HG03457 (cell line): ENCODE measurements around the gene CAMTA1.

Experiments
- ATAC-seq: cut with Tn5 transposase; IDR thresholded peaks from one replicate; pipeline ENCODE4 v1.9.1; 2021; ENCODE audit warnings: moderate number of reproducible peaks; ENCODE audit not compliant: unreplicated experiment

CAMTA1 gene

DNA sequence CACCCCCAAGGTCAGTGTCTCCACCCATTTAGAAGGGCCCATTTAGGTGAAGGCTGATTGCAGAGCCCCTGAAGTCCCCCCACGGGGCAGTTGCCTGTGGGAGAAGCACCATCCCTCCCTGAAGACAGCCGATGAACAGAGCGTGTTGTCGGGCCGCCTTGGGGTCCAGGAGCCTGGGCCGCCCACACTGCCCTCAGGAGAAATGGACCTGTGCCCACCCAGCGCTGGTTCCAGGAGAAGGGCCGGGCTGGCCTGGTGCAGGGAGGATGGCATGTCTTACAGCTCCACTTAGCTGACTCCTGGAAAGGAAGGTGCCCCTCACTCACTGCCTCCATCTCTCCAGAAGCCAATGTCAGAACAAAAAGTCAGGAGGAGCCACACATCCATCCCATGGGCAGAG, 733.2 kb downstream of the CAMTA1 start:
- ATAC-seq = no peak

DNA sequence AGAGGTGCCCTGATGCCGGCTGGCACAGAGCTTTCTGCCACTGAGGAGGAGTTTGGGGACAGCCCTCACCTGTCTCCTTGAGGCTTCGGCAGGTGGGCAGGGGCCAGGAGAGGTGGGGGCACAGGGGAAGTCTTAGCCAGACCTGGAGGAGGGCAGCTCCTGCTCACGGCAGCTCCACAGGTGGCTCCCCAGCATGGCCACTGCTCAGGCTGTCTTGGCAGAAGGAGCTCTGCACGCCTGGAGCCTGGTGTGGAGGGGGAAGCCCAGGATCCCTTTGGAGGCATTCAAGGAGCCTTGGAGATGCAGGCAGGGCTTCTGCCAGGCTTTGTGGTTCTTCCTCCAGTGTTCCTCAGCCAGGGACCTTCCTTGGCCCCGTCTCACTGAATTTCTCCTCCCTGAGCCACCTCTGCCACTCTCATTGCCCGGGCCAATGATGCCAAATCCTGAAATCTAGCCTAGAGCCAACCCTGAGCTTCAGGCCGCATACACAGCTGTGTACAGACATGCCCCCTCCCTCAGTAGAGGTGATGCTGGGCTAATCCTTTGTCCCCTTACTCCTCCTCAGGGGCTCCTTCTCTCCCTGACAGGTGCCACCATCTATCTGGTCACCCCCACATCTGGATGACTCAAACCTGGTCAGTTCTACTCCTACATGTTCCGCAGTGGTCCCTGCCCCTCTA, 734.1 kb downstream of the CAMTA1 start:
- ATAC-seq = no peak

DNA sequence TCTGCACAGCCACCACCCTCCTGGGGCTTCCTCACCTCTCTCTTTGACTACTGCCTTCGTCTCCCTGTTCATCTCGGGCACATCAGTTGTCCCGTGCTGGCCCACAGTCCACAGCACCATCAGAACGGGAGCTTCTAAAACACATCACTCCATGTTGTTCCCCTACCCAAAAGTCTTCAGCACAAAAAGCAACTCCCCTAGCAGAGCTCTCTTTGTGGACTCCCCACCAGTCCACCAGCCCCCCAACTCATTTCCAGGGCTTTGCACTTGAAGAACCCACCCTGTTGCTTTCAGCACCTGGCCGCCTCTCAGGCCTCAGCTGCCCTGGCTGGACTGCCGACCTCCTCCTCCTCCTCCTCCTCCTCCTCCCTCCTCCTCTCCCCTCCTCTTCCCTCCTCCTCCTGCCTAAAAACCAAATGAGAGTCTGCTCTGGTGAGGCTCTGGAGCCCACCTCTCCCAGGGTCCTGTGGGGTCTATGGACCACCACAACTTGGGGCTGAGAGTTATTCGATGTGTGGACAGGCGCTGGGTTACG, 734.7 kb downstream of the CAMTA1 start:
- ATAC-seq = no peak

DNA sequence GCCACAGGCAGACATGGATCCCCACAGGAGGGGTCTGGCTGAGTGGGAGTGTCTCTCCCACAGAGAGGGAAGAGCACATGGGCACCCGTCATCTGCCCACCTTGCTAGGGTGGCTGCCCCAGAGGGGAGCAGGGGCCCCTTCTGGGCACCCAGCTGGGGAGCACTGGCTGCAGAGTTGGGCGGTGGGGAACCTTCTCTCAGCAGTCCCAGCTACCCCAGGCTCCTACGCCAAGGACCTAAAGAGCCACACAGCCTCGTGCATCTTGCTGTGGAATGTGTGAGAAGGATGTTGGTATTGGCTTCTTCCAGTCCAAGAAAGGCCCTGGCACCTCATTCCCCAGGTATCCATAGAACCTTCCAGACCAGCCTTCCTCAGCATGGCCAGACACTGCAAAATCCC, 735.2 kb downstream of the CAMTA1 start:
- ATAC-seq = no peak

DNA sequence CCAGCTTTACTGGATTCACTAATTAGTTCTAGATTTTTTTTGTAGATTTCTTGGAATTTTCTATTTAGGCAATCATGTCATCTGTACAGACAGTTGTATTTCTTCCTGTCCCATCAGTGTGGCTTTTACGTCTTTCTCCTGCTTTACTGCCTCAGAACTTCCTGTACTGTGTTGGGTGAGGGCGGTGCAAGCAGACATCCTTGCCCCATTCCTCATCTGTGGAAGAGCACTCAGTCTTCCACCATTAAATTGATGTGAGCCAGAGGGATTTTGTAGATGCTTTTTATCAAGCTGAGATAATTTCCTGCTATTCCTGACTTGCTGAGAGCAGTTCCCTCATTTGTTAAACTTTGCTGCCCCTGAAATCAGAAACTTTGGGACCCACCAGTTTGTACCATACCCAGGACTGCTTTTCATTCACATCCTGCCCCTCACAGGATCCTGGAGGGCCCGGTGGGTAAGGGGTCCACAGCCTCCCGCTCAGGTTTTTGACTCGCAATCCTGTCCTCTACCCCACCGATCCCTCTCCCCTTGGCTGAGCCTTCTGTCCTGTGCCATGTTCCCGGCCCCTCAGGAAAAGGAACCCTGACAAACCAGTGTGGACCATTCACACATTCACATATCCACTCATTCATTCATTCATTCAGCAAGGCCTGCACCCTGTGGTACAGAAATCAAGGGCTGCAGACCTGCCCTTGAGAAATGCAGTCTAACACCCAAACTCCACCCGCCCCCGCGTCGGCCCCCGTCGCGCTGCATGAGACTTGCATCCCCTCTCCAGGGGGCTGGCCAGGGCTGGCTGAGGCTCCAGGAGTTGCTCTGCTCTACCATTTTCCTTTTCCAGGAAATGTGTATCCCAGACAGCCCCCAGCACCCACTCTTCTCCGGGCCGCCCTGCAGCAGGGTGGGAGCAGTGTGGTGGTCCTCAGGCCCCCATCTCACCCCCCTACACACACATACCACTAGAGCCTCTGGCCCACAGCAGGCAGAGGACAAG, 739.4 kb downstream of the CAMTA1 start:
- no peak for ATAC-seq

DNA sequence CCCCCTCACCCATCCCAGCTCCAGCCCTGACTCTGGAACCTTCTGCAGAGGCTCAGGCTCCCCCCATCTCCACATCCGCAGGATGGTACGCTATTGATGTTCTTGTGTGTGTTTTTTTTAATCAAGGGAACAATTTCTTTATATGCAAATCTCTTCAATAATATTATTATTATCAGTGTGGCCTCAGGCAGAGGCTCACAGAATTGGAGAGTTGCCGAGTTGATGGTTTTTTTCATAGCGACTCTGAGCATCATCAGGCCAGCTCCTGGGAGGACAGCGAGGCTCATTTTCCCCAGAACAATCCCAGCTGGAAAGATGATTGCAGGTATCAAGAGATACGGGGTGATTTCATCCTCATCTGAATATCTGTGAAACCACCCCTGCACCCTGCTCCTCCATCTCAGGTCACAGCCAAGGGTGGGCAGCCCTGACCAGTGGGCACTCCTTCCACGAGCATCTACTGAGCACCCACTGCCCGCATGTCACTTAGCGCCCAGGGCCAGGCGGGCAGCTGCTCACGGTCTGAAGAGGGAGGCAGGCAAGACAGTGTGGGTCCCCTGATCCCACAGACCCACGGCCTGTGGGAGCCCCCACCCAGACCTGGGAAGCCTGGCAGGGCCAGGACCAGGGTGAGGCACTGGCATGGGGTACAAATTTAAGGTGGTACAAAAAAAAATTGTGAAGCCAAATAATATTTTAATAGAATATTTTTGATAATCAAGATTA, 740.2 kb downstream of the CAMTA1 start:
- ATAC-seq = no peak

DNA sequence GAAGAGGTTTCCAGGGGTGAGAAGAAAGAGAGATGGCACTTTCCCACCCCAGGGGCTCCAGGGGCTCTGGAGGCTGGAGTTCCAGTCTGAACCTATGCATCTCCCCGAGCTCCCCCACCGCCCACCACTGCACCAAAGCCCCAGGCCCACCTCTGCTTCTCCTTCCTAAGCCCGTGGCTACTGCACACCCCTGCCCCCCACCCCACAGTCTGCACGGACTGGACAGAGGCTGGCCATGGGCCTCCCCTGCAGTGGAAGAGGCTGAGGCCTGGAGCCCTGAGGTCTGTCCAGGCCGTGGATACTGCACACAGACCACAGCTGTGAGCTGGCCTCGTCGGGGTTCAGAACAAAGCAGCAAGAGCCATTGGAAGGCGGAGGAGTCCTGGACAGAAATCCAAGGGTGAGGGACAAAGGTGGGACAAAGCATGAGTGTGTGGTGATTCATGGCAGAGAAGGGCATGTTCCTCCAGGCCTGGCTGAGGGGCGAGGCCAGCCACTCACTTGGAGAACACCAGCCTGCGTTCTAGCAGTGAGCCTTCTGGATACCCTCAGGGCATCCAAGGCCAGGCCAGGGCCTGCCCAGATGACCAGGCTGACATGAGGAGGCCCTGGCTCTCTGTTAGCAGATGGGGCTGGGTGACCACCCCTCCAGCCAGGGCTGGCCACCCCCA, 741.1 kb downstream of the CAMTA1 start:
- ATAC-seq = no peak

DNA sequence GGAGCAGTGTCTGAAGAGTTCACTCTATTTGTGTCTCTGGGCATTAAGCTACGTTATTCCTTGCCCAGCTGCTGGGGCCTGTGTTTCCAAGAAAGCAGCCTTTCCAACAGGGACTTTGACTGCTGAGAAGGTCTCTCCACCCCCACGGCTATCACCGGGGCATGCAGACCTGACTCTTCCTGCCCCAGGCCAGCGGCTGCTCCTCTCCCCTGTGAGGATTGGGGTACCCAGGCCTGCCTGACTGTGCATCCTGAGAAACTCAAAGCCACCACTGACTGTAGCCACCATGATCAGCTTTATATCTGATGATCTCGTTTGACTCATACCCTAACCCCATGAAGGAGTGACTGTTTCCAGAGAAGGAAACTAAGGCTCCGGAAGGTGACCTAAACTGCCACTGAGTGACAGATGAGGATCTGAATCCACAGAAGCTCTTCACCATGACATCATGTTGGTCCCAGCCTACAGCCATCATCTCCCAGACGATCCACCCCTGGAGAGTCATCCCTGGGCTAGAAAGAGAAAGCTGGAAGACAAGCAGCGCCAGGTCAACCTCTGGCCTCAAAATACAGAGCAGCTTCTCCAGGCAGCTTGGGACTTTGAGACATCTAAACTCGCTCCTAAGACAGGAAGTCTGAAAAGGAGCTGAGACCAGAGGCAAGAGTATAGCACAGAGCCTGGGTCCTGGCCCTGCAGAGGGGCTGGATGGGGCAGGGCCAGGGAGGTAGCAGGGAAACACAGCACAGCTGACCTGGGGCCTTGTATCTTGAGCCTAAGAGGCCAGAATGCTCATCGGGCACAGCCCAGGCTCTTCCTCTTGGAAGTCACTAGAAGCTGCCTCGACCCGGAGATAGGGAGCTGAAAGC, 741.8 kb downstream of the CAMTA1 start:
- ATAC-seq = no peak

DNA sequence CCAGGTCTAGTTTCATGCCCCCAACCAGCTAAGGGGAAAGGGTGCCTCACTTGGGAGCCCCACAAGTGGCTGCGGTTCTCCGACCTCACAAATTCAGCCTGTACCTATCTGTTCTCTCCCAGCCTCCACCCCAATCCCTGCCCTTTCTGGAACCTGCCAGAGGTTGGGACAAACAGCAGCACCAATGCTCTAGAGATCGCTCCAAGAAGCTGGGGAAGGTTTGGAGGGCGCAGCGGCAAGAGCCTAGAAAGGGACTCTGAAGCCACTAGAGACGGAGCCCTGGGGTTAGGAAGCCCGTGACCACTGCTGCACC, 742.4 kb downstream of the CAMTA1 start:
- no peak for ATAC-seq

DNA sequence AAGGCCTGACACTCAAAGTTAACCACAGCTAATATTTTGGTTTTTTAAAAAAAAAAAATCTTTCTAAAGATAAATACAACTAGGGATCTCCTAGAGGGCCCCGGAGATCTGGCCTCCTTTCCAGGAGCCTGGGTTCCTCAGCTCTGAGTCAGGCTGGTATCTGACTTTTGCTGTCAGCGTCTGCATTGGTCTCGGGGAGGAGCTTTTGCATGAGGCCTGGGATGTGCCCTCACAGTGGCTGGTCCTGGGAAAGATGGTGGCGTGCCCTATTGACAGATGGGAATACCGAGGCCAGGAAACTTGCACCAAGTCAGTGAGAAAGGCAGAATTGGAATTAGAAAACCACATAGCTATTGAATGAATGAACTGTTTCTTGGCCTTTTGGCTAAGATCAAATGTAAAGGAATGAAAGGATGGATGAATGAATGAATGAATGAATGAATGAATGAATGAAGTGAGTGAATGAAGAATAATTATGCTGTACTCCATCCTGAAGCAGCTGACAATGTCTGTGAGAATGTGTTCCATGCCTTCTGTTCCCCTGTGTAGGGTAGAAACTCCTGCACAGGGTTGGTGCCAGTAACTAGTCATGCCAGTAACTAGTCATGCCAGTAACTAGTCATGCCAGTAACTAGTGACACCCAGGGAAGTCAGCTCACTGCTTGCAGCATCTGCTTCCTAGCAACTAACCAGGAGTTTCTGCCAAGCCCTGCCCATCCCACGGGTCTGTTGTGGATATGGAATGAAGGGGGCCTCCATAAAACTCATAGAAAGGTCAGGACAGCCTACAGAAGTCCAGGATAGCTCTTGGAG, 743.3 kb downstream of the CAMTA1 start:
- ATAC-seq = no peak

DNA sequence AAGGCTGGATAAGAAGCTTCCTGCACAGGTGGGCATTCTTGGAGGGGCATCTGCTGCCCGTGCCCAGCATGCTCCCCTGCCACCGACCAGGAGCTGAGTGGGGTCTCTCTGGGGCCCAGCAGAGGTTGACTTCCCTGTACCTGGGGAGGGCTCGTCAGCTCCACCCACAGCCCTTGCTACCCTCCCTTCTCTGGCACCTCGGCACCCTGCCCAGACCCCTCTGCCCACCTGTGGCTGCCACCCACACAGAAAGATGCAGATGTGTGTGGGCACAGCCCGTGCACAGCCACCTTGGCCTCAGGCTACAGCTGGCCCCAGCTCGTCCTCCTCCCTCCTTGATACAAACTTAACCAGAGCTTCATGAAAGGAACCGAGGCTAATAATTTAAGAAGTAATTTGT, 744.7 kb downstream of the CAMTA1 start:
- ATAC-seq = no peak

DNA sequence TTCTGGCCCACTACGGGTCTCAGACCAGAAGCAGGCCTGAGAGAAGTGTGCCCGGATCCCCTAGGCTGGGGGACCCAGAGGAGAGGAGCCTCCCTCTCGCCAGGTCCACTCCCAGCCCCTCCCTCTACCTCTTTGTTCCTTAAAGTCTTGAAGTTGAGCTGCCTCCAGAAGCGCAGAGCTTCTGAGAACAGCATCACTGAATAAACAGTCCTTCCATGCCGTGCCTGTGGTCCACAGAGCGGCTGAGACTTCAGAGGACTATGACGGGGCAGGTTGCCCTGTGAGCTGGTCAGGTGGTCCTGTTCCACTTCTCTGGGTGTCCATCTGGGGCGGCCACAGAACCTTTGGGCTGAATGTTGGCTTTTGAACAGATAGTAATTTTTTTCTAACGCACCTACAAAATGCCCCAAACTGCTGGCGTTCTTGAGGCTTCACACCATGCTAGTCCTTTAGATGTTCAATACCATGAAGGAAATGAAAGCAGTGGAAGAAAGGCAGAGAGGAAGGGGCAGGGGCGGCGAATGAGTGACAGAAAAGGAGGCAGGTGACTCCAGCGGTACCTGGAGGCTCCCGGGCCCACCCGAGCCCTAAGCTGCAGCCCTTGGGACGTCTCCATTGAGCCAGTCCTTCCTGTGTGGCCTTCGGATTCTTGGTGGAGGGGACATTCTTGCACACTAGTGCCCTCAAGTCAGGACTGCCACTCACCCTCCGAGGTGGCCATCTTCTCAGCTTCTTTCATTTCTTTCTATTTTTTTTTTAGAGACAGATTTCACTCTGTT, 746.5 kb downstream of the CAMTA1 start:
- ATAC-seq = no peak

DNA sequence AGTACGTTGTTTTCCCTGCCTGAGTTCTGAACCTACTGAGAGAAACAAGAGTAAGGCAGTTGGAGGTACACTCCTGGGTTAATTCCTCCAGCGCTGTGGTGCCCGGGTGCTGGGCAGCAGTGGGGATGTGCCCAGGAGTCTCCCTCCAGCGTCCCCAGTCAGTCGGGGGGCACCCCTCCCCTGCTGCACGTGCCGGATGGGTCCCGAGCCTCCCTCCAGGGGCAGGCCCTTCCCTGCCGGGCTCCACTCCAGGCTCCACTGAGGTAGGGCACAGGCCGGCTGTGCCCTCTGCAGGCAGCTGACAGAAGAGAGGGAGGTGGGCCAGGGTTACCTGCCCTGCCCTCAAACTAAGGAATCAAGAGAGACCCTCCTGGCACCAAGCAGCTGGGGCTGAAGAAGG, 747.8 kb downstream of the CAMTA1 start:
- ATAC-seq = no peak

DNA sequence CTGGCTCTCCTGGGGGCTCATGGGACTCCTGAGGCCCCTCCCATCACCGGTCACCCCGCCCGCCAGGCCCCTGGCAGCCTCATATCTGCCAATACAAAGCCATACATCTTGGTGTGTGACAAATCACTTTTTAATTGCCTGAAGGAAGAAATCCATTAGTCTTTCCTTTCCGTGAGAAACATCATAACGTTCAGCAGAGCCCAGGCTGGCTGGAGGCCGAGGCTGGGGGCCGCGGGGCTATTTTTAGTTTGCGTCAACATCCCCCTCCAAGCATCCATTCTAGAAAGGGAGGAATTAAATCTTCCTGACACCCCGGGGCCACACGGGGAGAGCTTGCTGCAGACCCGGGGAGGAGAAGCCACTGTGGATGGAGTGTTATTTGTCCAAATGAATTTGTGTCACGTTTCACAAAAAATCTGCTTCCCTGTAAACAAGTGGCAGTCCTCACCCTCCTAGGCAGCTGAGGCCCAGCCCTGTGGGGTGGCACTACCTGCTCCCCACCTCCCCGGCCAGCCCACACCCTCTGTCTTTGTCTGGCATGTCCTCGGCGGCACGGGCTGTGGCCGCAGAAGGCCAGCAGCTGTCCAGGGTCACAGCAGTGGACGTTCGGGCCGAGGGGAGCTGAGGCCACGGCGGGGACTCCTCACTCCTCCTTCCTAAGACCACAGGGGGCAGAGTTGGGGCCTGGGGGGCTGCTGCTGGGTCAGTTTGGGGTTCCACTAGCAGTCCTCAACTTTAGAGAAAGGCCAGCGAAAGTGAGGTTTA, 749.0 kb downstream of the CAMTA1 start:
- no peak for ATAC-seq

DNA sequence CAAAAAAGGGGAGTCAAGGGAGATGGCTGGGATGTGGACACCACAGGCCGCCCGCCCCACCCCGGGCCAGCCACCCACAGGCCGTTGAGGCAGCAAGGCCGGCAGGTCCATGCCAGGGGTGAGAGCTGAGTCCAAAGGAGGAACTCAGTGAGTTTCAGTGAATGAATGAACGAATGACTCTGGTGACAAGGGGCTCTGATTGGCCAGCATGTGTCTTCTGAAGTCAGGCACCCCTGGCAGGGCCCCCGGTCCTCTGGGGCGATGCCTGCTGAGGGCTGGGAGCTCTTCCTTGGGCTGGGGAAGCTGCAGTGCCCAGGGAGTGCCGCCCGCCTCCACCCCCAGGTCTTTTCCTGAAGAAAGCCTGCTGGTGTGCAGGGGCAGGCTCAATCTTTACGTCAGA, 749.8 kb downstream of the CAMTA1 start:
- no peak for ATAC-seq

DNA sequence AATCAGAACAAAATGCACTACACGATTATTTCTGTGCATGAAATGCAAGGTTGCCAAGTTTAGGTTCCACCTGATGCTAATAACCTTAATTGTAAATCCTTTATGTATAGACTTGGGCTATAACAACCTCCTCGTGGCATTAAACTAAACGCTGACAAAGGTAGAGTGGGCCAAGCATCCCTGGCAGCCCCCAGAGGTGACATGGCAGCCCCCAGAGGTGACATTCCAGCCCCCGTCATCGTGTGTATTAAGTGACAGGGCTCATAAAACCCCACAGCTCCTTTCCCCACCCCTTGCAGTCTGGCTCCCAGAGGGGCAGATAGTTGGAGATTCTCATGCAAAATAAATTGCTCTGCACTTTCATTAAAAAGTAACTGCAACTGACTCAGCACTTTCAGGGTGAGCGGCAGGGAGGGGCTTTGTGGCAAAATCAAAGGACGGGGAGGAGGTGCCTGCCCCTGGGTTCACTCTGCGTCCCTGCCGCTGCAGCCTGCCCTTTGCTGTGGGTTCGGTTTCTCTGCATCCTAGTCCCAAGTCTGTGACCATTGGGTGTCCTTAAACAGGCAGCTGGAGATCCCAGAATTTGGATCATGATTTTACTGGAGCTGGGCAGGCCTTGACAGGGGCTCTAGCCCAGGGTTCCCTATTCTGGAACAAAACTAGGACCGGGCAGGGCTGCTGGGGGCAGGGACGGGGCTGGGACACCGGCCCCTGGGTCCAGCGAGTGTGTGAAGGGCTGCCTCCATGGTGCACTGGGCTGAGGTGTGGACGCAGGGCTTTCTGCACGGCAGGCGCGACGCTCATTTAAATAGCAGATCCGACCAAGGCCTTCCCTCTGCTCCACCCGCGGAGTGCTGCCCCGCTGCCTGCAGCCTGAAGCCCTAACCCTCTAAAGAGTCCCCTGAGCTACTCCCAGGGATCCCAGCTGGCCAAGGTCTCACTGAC, 751.0 kb downstream of the CAMTA1 start:
- ATAC-seq = no peak
